GM21619 (cell line): Measurements from ENCODE around the gene SOX9.
"Not testable (repeated sequence)": the region's sequence is repeated elsewhere in the genome, so short reads cannot be mapped to it uniquely, and the experiment has no call there.

Source experiments
- ATAC-seq: cut with Tn5 transposase; IDR thresholded peaks from one replicate; pipeline ENCODE4 v1.9.1; 2021; ENCODE audit not compliant: unreplicated experiment

SOX9 gene

DNA sequence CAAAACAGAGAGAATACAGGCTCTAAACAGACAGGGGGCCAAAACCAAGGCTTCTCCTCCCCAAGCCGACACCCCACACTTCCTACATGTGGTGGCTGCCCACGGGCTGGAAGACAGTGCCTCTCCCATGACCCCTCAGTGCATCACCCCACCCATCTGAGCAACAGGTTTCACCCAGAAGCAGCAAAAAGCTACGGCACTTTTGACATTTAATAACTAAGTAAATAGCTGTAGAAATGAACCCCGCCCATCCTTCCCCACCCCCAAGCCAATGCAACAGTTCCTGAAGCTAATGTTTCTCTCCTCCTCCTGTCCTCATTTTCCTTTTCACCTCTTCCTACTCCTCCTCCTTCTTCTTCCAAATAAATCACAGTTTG, 9.9 kb upstream of the SOX9 start:
- no peak for ATAC-seq

DNA sequence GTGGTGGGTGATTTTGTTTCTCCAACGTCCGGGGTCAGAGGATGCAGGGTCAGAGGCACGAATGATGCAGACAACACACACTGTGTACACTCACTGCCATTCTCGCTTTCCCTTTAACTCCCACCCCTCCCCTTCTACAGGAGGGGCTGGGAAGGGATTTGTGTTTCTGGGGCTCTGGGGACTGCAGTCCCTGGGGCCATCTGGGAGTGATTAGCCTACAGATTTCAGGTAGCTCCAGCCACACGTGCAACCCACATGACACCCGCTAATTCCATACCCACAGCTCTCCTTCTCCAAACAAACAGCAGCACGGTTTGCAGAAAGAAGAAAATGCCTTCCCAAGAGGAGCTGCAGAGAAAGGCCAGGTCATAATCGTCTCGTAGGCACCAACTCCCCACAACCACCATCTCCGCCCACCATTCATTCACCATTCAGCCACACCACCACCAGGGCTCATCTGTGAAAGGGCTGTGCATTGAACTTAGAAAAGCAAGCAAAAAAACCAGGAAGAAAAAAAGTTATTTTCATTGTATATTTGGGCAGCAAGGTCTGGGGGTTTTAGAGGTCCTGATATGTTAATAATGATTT, 9.4 kb upstream of the SOX9 start:
- no peak for ATAC-seq

DNA sequence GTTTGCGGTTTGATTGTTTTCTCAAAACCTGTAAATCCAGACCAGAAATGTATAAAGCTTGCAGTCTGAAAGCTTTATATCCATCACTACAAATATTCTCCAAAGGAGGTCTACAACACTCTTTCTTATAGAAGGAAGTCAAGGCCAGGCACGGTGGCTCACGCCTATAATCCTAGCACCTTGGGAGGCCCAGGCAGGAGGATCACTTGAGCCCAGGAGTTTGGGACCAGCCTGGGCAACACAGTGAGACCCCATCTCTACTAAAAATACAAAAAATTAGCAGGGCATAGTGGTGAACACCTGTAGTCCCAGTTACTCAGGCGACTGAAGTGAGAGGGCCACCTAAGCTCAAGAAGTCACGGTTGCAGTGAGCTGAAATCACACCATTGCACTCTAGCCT, 8.9 kb upstream of the SOX9 start:
- ATAC-seq = not testable (repeated sequence)

DNA sequence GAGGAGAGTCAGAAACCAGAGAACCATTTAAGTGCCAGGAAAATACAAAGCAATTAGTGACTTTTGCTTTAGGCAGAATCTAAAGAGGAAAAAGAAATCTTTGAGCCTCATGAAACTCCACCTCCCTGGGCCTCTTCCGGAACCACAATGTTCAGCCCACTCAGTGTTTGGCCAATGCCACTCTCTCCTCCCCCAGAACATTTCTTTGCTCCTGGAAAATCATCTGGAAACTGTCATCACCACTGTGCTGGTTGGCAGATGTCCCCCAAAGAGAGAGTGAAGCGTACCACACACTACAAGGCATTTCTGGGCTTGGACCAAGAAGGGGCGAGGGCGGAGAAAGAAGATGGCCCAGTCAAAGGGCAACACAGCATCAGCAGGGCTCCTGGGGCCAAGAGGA, 7.1 kb upstream of the SOX9 start:
- ATAC-seq = no peak

DNA sequence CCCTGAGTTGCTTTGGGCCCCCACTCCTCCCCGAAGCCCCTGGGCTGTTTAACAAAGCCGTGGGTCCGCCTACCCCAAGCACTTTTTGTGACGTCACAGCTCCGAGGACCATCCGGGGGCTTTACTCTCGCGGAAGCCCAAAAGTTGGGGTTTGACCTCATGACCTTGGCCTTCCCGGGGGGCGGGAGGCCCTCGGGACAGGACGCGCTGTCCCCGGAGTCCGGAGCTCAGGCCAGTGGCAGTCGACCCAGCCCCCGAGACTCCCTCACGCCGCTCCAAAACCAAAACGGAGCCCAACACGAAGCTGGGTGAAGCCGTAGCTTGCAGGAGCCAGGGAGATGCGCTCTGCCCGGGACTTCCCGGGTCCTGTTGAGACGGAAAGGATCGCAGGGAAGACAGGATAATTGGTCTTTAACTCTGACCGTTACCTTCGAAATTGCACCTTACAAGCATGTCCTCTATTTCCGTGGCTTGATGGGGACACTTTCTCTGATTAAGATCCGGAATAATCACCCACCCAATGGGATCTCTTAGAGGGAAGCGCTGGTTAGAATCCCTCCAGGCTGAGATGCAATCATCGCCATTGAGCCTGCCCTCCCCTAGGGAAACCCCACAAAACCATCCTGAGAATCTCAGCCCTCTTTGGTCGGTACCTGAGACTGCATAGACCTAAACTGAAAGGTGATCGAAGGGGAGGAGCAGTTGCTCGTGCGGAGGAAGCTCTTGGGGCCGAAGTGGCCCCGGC, 4.9 kb upstream of the SOX9 start:
- ATAC-seq = no peak

DNA sequence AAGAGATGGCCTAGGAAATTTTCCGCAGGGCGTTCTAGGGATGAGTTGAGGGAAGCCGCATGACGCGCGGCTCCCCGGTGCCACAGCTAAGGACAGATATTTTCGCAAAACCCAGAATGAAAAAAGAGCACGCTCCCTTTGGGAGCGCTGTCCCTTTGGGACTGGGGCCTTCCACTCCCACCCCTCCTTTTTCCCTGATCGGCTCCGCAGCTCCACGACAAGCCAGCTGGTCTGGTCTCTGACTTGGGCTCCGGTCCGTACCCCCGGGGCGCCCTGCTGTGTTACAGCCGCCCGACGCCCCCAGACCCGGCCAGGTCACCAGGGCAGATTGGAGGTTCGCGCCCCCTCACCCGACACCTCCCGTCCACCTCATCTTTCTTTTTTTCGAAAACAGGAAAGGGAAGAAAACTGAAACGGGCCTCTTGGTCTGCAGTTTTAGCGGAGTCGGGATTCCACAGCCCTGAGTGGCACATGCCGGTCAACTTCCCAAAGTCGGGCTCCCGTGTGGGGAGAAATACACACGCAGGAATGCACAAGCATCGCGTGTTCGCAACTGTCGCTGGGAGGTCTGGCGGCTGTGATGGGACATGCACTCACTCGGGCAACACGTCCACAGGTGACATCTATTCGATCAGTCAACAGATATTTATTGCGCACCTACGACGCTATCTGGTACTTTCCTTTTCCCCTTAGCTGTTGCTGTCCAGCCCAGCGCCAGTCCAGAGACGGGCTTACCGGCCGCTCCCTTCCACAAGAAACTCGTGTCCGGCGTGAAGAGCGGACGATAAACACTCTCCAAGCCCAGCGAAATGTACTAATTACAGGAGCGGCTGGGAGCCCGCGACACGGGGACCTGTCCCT, 3.9 kb upstream of the SOX9 start:
- ATAC-seq = no peak

DNA sequence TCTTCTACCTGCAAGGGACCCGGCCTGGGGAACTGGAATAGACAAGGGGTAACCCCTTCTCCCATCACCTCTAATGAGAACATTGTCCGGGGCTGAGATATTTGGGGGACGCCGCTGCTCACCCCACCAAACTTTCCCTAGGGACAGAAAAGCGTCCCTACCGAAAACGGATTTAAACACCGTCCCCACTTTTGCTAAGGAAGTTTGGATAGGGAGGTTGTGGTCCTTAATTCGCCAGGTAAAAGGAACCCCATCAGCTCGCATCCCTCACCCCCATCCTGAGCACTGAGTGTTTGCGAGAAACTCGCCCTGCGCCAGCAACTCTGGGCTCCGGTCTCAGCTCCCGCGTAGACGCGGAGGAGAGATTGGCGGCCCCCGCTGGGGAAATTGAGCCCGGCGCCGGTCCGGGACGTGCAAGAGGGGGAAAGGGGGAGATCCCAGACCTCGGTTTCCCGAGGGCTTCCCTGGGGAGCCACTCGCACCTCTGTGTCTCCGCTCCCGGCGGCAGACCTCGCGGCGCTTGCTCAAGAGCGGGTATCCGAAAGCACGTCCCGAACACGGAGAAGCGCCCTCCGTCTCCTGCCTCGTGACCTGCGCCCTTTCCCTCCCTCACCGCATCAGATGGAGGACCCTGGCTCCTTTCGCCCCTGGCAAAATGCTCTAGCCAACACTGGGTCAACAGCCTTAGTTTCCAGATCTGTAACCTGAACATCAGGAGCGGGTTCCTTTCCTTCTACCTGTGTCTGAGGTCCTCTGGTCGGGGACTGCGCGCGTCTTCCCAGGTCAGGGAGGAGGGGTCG, 3.1 kb upstream of the SOX9 start:
- no peak for ATAC-seq

DNA sequence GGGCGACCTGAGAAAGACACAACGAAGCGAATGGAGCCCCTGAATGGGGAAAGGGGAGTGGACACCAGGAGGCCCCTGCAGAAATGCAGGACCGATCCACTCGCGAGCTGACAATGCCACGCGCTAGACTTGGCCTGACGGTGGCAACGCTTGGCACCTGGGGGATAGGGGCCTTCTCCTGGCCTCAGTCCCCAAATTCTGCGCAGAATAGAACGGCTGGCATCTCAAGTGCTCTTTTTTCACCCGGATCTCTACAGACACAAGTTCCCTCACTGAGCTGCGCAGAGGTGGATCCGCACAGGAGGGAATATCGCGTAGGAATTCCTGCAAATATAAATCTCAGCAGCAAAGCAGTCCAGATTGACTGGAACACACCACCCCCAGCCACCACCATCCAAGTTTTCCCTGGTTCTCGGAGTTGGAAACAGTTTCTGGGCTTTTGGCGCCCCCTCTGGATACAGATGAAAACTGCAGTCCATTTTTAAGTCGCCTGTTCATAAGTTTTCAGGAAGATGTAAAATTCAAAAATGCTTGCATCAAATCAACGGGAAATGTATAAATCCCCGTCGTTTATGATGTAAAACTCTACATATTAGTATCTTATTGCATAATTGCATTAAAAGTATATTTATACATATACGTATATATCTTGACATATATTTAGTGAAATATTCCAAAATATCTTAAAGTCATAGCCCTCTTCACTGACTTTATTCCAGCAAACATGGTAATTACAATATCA, 2.3 kb upstream of the SOX9 start:
- no peak for ATAC-seq

DNA sequence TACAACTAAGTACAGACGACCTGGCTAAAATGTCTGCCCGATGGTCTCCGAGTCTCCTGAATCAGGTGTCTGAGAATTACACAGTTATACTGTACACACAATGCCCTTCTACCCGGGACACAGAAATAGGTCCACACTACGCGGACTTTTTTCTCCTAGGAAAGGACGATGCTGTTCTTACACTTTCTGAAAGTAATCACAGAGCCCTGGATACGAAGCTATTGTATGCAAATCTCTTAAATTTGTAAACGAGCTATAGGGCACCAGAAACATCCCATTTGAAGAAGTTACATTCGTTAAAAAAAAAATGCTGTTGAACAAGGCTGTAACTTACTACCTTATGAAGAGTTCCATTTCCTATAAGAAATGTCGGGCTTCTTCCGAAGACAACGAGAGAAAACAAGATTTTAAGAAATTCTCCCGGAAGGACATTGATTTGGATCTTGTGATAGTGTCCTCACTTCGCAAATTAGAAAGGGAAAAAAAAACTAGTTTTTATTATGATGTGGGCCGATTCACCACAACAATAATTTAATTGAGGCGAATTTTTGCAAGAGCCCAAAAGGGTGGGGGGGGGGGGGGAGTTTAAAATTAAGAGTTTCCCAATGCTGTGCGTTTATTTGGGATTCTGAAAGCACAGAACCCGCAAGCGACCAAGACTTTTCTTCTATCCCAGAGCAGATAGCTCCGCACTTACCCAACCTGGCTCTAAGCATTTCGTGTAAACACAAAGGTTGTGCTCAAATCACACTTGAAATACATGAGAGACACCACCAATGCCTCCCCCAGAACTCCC, 1.5 kb upstream of the SOX9 start:
- ATAC-seq = no peak

DNA sequence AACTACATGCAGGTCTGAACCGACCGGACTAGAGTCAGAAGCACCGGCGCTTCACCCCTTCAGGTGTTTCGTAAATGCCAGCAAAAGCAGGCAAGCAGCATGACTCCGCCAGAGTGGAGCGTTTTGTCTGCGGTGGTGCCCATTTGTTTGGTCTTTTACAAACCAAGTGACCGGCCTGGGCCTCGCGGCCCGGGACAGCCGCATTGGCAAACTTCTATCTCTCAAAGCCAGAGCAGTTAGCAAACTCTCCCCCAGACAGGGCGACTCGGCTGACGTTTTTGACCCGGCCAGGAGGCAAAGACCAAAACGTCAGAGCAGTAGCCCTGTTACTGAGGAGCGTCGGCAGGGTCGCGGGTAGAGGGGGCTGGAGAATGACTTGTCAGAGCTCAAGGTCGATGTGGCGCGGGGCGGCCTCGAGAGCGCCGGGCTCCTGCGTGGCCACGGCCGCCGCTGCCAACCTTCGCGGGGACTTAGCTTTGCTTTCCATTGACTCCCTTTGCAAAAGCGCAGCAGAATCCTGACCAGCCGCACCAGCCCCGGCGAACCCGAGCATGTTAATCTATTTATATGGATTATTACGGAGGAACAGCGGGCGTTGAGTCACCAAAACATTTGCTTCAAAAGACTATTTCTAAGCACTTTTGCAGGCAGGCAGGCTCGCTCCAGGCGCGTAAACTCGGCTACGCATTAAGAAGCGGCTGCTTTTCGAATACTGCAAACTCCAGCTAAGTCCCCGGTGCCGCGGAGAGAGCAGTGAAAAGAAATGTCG, 763 bp upstream of the SOX9 start:
- no peak for ATAC-seq

DNA sequence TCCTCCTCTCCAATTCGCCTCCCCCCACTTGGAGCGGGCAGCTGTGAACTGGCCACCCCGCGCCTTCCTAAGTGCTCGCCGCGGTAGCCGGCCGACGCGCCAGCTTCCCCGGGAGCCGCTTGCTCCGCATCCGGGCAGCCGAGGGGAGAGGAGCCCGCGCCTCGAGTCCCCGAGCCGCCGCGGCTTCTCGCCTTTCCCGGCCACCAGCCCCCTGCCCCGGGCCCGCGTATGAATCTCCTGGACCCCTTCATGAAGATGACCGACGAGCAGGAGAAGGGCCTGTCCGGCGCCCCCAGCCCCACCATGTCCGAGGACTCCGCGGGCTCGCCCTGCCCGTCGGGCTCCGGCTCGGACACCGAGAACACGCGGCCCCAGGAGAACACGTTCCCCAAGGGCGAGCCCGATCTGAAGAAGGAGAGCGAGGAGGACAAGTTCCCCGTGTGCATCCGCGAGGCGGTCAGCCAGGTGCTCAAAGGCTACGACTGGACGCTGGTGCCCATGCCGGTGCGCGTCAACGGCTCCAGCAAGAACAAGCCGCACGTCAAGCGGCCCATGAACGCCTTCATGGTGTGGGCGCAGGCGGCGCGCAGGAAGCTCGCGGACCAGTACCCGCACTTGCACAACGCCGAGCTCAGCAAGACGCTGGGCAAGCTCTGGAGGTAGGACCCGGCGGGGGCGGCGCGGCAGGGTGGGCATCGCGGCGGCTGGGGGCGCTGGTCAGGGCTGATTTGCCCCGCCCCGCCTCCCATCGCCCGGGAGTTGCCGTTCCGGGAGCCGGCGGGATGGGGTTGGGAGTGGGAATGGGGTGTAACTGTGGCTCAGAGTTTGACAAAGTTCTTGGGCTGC, 567 bp downstream of the SOX9 start:
- ATAC-seq = no peak

DNA sequence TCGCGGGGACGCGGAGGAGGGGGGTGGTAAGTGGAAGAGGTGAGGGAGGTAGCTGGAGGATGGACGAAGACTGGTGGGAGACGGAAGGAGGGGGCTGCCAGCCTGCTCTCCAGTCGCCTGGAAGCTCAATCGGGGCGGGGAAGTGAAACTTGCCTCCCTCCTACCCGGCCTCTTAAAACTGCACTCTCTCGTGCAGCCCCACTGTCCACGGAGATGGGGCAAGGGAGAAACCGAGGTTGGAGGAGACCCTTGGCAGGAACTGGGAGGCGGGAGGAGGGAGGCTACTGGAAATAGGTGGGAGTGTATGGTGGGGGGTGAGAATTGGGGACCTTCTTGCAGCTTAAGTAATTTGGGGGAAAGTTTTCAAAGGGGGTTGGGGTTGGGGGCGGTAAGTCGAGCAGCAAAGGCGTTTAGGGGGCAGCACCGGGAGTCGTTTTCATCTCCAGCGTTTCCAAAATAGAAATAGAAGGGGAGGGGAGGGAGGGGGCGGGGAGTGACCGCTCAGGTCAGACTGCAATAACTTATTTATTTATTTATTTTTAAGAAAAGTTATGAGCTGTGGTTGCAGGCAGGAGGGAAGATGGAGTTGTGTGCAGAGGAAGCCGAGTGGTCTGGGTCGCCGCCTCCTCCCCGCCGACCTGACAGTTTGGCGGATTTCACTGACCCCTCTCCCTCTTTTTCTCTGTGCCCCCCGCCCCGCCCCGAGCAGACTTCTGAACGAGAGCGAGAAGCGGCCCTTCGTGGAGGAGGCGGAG, 1.4 kb downstream of the SOX9 start:
- no peak for ATAC-seq

DNA sequence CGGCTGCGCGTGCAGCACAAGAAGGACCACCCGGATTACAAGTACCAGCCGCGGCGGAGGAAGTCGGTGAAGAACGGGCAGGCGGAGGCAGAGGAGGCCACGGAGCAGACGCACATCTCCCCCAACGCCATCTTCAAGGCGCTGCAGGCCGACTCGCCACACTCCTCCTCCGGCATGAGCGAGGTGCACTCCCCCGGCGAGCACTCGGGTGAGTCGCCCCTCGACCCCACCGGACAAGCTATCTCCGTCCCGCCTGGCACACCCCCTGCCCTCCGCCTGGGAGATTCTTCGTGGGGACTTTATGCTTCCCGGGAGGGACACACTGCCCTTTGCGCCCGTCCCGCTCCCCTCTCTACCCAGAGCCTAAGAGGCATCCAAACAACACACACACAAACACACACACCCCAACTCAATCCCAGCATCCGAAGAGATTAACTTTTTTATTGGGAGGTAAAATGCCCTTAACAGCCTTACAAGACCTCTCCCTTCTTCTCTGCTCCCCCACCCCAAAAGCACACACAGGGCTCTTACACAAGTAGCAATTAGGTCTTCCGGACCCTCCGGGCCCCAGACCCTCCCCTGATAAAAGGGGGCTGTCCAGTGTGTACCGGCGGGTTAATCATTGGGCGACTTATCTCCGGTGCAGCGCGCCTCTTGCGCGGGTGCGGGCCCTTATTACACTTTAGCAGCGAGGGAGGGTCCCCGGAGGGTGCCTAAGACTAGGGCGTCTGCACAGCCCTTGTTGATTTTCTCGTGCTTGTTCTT, 2.1 kb downstream of the SOX9 start:
- ATAC-seq = no peak

DNA sequence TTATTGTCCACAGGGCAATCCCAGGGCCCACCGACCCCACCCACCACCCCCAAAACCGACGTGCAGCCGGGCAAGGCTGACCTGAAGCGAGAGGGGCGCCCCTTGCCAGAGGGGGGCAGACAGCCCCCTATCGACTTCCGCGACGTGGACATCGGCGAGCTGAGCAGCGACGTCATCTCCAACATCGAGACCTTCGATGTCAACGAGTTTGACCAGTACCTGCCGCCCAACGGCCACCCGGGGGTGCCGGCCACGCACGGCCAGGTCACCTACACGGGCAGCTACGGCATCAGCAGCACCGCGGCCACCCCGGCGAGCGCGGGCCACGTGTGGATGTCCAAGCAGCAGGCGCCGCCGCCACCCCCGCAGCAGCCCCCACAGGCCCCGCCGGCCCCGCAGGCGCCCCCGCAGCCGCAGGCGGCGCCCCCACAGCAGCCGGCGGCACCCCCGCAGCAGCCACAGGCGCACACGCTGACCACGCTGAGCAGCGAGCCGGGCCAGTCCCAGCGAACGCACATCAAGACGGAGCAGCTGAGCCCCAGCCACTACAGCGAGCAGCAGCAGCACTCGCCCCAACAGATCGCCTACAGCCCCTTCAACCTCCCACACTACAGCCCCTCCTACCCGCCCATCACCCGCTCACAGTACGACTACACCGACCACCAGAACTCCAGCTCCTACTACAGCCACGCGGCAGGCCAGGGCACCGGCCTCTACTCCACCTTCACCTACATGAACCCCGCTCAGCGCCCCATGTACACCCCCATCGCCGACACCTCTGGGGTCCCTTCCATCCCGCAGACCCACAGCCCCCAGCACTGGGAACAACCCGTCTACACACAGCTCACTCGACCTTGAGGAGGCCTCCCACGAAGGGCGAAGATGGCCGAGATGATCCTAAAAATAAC, 3.0 kb downstream of the SOX9 start:
- no peak for ATAC-seq

DNA sequence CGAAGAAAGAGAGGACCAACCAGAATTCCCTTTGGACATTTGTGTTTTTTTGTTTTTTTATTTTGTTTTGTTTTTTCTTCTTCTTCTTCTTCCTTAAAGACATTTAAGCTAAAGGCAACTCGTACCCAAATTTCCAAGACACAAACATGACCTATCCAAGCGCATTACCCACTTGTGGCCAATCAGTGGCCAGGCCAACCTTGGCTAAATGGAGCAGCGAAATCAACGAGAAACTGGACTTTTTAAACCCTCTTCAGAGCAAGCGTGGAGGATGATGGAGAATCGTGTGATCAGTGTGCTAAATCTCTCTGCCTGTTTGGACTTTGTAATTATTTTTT, 3.6 kb downstream of the SOX9 start:
- ATAC-seq = no peak

DNA sequence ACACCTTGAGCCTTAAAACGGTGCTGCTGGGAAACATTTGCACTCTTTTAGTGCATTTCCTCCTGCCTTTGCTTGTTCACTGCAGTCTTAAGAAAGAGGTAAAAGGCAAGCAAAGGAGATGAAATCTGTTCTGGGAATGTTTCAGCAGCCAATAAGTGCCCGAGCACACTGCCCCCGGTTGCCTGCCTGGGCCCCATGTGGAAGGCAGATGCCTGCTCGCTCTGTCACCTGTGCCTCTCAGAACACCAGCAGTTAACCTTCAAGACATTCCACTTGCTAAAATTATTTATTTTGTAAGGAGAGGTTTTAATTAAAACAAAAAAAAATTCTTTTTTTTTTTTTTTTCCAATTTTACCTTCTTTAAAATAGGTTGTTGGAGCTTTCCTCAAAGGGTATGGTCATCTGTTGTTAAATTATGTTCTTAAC, 4.4 kb downstream of the SOX9 start:
- no peak for ATAC-seq
